ENCODE results near the gene KRT80. TPM values are rescaled to one million over a fixed set of nuclear protein-coding genes. Genes with fewer than 3 reads are reported as not detected.

KRT80 gene
- total RNA-seq: under 0.01 TPM in 2 replicates

DNA sequence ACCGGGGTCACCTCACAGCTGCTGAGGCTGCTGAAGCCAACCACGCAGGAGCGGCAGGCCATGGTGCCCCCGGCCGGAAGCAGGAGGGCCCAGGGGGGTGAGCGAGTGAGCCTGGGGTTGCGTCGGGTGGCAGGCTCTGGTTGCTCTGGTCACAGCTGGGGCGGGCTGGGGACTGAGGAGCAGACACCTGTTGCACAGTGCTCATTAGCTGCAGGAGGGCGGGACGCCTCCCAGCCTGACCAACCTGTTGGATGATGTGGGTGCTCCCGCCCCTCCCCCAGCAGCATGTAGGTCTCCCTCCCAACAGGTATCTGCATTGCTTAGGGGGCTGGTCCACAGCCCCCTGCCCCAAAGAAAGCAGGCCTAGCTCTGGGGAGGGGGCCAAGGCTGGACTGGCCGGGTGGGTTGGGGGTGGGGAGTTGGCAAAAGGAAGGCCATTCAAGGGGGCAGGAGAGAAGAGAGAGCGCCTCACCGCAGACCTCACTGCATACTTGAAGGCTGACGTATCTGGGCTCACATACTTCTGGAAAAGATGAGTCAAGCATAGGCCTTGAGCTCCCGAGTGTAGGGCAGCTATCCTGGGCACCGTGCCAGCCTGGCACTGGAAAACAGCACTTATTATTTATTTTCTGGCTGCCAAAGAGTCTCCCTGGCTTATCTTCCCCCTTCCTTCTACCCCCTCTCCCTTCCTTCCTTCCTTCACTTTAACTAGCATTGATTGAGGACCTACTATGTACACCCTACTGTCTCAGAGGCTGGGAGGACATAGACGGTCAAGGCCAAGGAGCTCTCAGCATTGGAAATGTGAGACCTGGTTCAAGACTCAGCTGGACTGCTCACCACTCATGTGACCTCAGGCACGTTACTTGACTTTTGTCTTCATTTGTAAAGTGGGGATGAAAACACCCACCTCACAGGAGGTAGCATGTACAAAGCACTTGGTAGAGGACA lies at the start of gene KRT80:
Gene KRT80, minus strand, starts transcription at position 174 of the 951 bp plus-strand sequence. Its CDS starts 112 bp downstream, at position 62.

DNA sequence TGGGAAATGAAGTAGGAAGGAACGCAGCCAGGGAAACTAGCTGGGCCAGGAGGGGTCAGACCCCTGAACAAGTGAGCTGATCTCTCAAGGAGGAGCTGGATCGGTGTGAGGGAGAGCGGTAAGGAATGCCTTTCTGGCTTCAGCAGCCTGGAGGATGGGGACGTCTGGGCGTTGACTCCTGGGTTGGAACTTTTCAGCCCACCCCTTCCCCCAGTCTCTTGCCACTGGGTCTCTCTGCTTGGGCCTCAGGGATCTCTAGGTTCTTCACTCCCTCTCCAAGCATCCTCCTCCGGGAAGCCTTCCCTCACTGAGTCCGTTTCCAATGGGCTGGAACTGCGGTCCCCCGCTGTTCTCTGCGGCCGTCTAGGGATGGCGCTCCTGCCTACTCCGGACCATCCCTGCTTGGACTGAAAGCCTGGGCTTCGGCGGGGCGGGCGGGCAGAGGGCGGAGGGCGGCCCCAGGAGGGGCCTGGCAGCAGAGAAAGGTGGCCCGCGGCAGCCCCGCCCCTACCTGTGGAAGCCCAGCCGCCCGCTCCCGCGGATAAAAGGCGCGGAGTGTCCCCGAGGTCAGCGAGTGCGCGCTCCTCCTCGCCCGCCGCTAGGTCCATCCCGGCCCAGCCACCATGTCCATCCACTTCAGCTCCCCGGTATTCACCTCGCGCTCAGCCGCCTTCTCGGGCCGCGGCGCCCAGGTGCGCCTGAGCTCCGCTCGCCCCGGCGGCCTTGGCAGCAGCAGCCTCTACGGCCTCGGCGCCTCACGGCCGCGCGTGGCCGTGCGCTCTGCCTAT lies 41.1 kb upstream of the KRT80 start, which contains the start of gene KRT7:
Gene KRT7, plus strand, starts transcription at position 570 of the 788 bp plus-strand sequence. Its CDS starts 54 bp downstream, at position 624.

Other genes starting within 250 kb of the KRT80 start
- gene ACVR1B, start 240.3 kb downstream of the KRT80 start, total RNA-seq: 11.8 and 12.7 TPM in 2 replicates
- gene TAMALIN, start 185.1 kb downstream of the KRT80 start, total RNA-seq: 27.4 and 32.4 TPM in 2 replicates
- 0.86 and 6.2 TPM in 2 replicates for gene NR4A1, start 140.6 kb downstream of the KRT80 start, total RNA-seq
- 45.9 and 51.7 TPM in 2 replicates for gene ATG101, start 122.0 kb downstream of the KRT80 start, total RNA-seq
- 0.09 TPM in 1 of 2 replicates, not detected in the other for gene SMIM41, start 112.3 kb downstream of the KRT80 start, total RNA-seq
- gene KRT7, start 41.2 kb upstream of the KRT80 start, total RNA-seq: 9.5 and 21.9 TPM in 2 replicates
- not detected in 2 replicates for gene KRT86, start 82.6 kb upstream of the KRT80 start, total RNA-seq
- gene KRT81, start 99.5 kb upstream of the KRT80 start, total RNA-seq: 0.22 TPM in 1 of 2 replicates, not detected in the other
- gene KRT83, start 129.4 kb upstream of the KRT80 start, total RNA-seq: not detected in 2 replicates
- not detected in 2 replicates for gene KRT85, start 175.5 kb upstream of the KRT80 start, total RNA-seq
- not detected in 2 replicates for gene KRT84, start 193.6 kb upstream of the KRT80 start, total RNA-seq
- gene KRT82, start 214.3 kb upstream of the KRT80 start, total RNA-seq: not detected in 2 replicates
- gene KRT75, start 242.4 kb upstream of the KRT80 start, total RNA-seq: not detected in 2 replicates

All from dermis lymphatic vessel endothelial cell (primary cell).